Stimulated activated memory B cell treated with anti-CD40 and anti-IgM and Interleukin-4, amounts not matched to agents 10 μg/mL and 1 μg/mL and 100 μg/mL, for 72 hours (primary cell): ENCODE results near the gene SMARCA4.

ENCODE experiments used
- ATAC-seq: fragments of 150-1000 bp; cut with Tn5 transposase; 2 replicates; pipeline ENCODE4 v1.10.0; 2021
- H3K27ac Mint-ChIP-seq: one replicate; pipeline ENCODE4 v1.8.0; 2022; ENCODE audit warnings: mild to moderate bottlenecking, mixed read lengths
- H3K27me3 Mint-ChIP-seq: one replicate; pipeline ENCODE4 v1.8.0; 2022; ENCODE audit warnings: mixed read lengths
- H3K36me3 Mint-ChIP-seq: one replicate; pipeline ENCODE4 v1.8.0; 2022; ENCODE audit warnings: mixed read lengths
- H3K4me1 Mint-ChIP-seq: one replicate; pipeline ENCODE4 v1.8.0; 2022; ENCODE audit warnings: mixed read lengths
- H3K4me3 Mint-ChIP-seq: one replicate; pipeline ENCODE4 v1.8.0; 2022; ENCODE audit warnings: mild to moderate bottlenecking, moderate library complexity, mixed read lengths
- H3K9me3 Mint-ChIP-seq: one replicate; pipeline ENCODE4 v1.8.0; 2022; ENCODE audit warnings: mixed read lengths

Gene SMARCA4

GRCh38 chr19:11046605-11047354 lies 86.0 kb downstream of the SMARCA4 start:
- H3K4me3 Mint-ChIP-seq, result no peak overlapping the region
- H3K9me3 Mint-ChIP-seq, result no peaks in the 10 kb centered on the region
- peaks cover 54% of the 10 kb centered on the region for H3K4me1 Mint-ChIP-seq
- H3K27me3 Mint-ChIP-seq, result peaks cover 11% of the 10 kb centered on the region
- H3K36me3 Mint-ChIP-seq, result peaks cover 42% of the 10 kb centered on the region
- ATAC-seq, result no peak
- H3K27ac Mint-ChIP-seq, result no peak overlapping the region

GRCh38 chr19:11047866-11048265 lies 87.0 kb downstream of the SMARCA4 start:
- Mint-ChIP-seq H3K9me3 (no peaks in the 10 kb centered on the region), H3K27ac (no peak overlapping the region), H3K36me3 (peaks cover 36% of the 10 kb centered on the region), H3K4me1 (peaks cover 64% of the 10 kb centered on the region), H3K27me3 (peaks cover 11% of the 10 kb centered on the region), H3K4me3 (no peak overlapping the region)
- no peak for ATAC-seq

- Mint-ChIP-seq H3K27me3 (no peaks in the 10 kb centered on the region), H3K4me3 (no peak overlapping the region), H3K36me3 (peaks cover 35% of the 10 kb centered on the region), H3K9me3 (no peaks in the 10 kb centered on the region), H3K4me1 (peaks cover 66% of the 10 kb centered on the region), H3K27ac (no peak overlapping the region)
- no peak for ATAC-seq
Measured at GRCh38 chr19:11050323-11051114, 89.7 kb downstream of the SMARCA4 start.

- H3K4me1 Mint-ChIP-seq, result peaks cover 42% of the 10 kb centered on the region
- no peak overlapping the region for H3K27ac Mint-ChIP-seq
- H3K4me3 Mint-ChIP-seq, result no peak overlapping the region
- H3K9me3 Mint-ChIP-seq, result no peaks in the 10 kb centered on the region
- no peak for ATAC-seq
- no peaks in the 10 kb centered on the region for H3K27me3 Mint-ChIP-seq
- H3K36me3 Mint-ChIP-seq, result peaks cover 45% of the 10 kb centered on the region
Measured at GRCh38 chr19:11053817-11054195, 93.0 kb downstream of the SMARCA4 start.

GRCh38 chr19:11054200-11054599 lies 93.4 kb downstream of the SMARCA4 start:
- no peaks in the 10 kb centered on the region for H3K9me3 Mint-ChIP-seq
- peaks cover 46% of the 10 kb centered on the region for H3K36me3 Mint-ChIP-seq
- no peak overlapping the region for H3K4me3 Mint-ChIP-seq
- peaks cover 38% of the 10 kb centered on the region for H3K4me1 Mint-ChIP-seq
- no peak overlapping the region for H3K27ac Mint-ChIP-seq
- no peak for ATAC-seq
- H3K27me3 Mint-ChIP-seq, result no peaks in the 10 kb centered on the region

- Mint-ChIP-seq H3K4me3 (no peak overlapping the region), H3K4me1 (peaks cover 34% of the 10 kb centered on the region), H3K36me3 (peaks cover 50% of the 10 kb centered on the region), H3K27me3 (no peaks in the 10 kb centered on the region), H3K9me3 (no peaks in the 10 kb centered on the region), H3K27ac (no peak overlapping the region)
- no peak for ATAC-seq
Measured at GRCh38 chr19:11054628-11055027, 93.8 kb downstream of the SMARCA4 start.

- H3K27me3 Mint-ChIP-seq, result no peaks in the 10 kb centered on the region
- H3K4me1 Mint-ChIP-seq, result no peaks in the 10 kb centered on the region
- peaks cover 75% of the 10 kb centered on the region for H3K36me3 Mint-ChIP-seq
- no peak overlapping the region for H3K27ac Mint-ChIP-seq
- H3K4me3 Mint-ChIP-seq, result no peak overlapping the region
- ATAC-seq, result no peak
- no peaks in the 10 kb centered on the region for H3K9me3 Mint-ChIP-seq
Measured at GRCh38 chr19:11058246-11059030, 97.6 kb downstream of the SMARCA4 start.

GRCh38 chr19:11059511-11060358 lies 98.9 kb downstream of the SMARCA4 start:
- Mint-ChIP-seq H3K27ac (no peak overlapping the region), H3K9me3 (no peaks in the 10 kb centered on the region), H3K27me3 (no peaks in the 10 kb centered on the region), H3K36me3 (peaks cover 75% of the 10 kb centered on the region), H3K4me1 (no peaks in the 10 kb centered on the region), H3K4me3 (no peak overlapping the region)
- no peak for ATAC-seq

- Mint-ChIP-seq H3K36me3 (peaks cover 70% of the 10 kb centered on the region), H3K9me3 (no peaks in the 10 kb centered on the region), H3K4me3 (no peak overlapping the region), H3K27me3 (no peaks in the 10 kb centered on the region), H3K4me1 (no peaks in the 10 kb centered on the region), H3K27ac (no peak overlapping the region)
- no peak for ATAC-seq
Measured at GRCh38 chr19:11061952-11062351, 101.1 kb downstream of the SMARCA4 start.

GRCh38 chr19:11063434-11063833 lies 102.6 kb downstream of the SMARCA4 start:
- no peak overlapping the region for H3K27ac Mint-ChIP-seq
- H3K4me1 Mint-ChIP-seq, result no peaks in the 10 kb centered on the region
- no peaks in the 10 kb centered on the region for H3K9me3 Mint-ChIP-seq
- H3K4me3 Mint-ChIP-seq, result no peak overlapping the region
- ATAC-seq, result no peak
- H3K27me3 Mint-ChIP-seq, result no peaks in the 10 kb centered on the region
- peaks cover 76% of the 10 kb centered on the region for H3K36me3 Mint-ChIP-seq

GRCh38 chr19:11064831-11065303 lies 104.0 kb downstream of the SMARCA4 start:
- ATAC-seq, result no peak
- Mint-ChIP-seq H3K4me3 (no peak overlapping the region), H3K4me1 (no peaks in the 10 kb centered on the region), H3K9me3 (no peaks in the 10 kb centered on the region), H3K27me3 (peaks cover 8% of the 10 kb centered on the region), H3K27ac (no peak overlapping the region), H3K36me3 (peaks cover 74% of the 10 kb centered on the region)

GRCh38 chr19:11066326-11066725 lies 105.5 kb downstream of the SMARCA4 start:
- Mint-ChIP-seq H3K9me3 (no peaks in the 10 kb centered on the region), H3K4me3 (no peak overlapping the region), H3K4me1 (no peaks in the 10 kb centered on the region), H3K27me3 (peaks cover 11% of the 10 kb centered on the region), H3K36me3 (peaks cover 59% of the 10 kb centered on the region), H3K27ac (no peak overlapping the region)
- ATAC-seq, result no peak

- ATAC-seq, result no peak
- Mint-ChIP-seq H3K4me3 (no peak overlapping the region), H3K9me3 (no peaks in the 10 kb centered on the region), H3K4me1 (no peaks in the 10 kb centered on the region), H3K27me3 (peaks cover 11% of the 10 kb centered on the region), H3K36me3 (peaks cover 48% of the 10 kb centered on the region), H3K27ac (no peak overlapping the region)
Measured at GRCh38 chr19:11067356-11068113, 106.7 kb downstream of the SMARCA4 start.

- peaks cover 29% of the 10 kb centered on the region for H3K36me3 Mint-ChIP-seq
- no peak overlapping the region for H3K4me3 Mint-ChIP-seq
- H3K4me1 Mint-ChIP-seq, result peaks cover 9% of the 10 kb centered on the region
- no peaks in the 10 kb centered on the region for H3K9me3 Mint-ChIP-seq
- ATAC-seq, result no peak
- H3K27ac Mint-ChIP-seq, result no peak overlapping the region
- H3K27me3 Mint-ChIP-seq, result peaks cover 20% of the 10 kb centered on the region
Measured at GRCh38 chr19:11069561-11069960, 108.7 kb downstream of the SMARCA4 start.
